Stomach smooth muscle (tissue), 2 donors: ENCODE results near the gene TTC34.
"Not testable (repeated sequence)": the region's sequence is repeated elsewhere in the genome, so short reads cannot be mapped to it uniquely, and the experiment has no call there.

Experiments used
- H3K27ac ChIP-seq: one replicate; pipeline ENCODE4 v1.7.0; 2013; ENCODE audit warnings: mild to moderate bottlenecking, low read length, inconsistent platforms
- H3K27me3 ChIP-seq, 2 donors: one replicate each; pipeline ENCODE4 v1.7.0; 2013; ENCODE audit warnings: low read length in 2 of 2; ENCODE audit not compliant: insufficient read depth in 2 of 2, control insufficient read depth in 1 of 2
- H3K36me3 ChIP-seq, 2 donors: one replicate each; pipeline ENCODE4 v1.7.0; 2013; ENCODE audit warnings: low read length in 2 of 2; ENCODE audit not compliant: control insufficient read depth in 2 of 2, insufficient read depth in 2 of 2
- H3K4me1 ChIP-seq: one replicate; pipeline ENCODE4 v1.7.0; 2013; ENCODE audit warnings: low read length; ENCODE audit not compliant: control insufficient read depth, insufficient read depth
- H3K4me3 ChIP-seq, 2 donors: one replicate each; pipeline ENCODE4 v1.7.0; 2013; ENCODE audit warnings: low read length in 2 of 2
- H3K9ac ChIP-seq, 2 donors: one replicate each; pipeline ENCODE4 v1.7.0; 2013; ENCODE audit warnings: low read length in 2 of 2, mild to moderate bottlenecking in 1 of 2
- H3K9me3 ChIP-seq, 2 donors: one replicate each; pipeline ENCODE4 v1.7.0; 2013; ENCODE audit warnings: low read length in 2 of 2; ENCODE audit not compliant: control insufficient read depth in 2 of 2
- donor health status: healthy.
- donor health status: Pancreatic carcinoma.

Gene TTC34

DNA sequence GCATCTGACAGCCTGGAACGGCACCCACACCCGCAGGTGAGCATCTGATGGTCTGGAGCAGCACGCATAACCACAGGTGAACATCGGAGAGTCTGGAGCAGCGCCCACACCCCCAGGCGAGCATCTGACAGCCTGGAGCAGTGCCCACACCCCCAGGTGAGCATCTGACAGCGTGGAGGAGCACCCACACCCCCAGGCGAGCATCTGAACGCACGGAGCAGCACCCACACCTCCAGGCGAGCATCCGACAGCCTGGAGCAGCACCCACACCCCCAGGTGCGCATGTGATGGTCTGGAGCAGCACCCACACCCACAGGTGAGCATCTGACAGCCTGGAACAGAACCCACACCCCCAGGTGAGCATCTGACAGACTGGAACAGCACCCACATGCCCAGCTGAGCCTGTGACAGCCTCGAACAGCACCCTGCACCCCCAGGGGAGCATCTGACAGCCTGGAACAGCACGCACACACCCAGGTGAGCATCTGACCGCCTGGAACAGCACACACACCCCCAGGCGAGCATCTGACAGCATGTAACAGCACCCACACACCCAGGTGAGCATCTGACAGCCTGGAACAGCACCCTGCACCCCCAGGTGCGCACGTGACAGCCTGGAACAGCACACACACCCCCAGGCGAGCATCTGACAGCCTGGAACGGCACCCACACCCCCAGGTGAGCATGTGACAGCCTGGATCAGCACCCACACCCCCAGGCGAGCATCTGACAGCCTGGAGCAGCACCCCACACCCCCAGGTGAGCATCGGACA, 115.2 kb downstream of the TTC34 start:
- not testable (repeated sequence) for H3K4me1 ChIP-seq, H3K9ac ChIP-seq, H3K4me3 ChIP-seq, H3K27ac ChIP-seq, H3K9me3 ChIP-seq, H3K36me3 ChIP-seq
- H3K27me3 ChIP-seq, result peaks cover 3 to 10% of the 10 kb centered on the region in 2 donors

DNA sequence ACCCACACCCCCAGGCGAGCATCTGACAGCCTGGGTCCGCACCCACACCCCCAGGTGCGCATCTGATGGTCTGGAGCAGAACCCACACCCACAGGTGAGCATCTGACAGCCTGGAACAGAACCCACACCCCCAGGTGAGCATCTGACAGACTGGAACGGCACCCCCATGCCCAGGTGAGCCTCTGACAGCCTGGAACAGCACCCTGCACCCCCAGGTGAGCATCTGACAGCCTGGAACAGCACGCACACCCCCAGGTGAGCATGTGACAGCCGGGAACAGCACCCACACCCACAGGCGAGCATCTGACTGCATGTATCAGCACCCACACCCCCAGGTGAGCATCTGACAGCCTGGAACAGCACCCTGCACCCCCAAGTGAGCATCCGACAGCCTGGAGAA, 115.8 kb downstream of the TTC34 start:
- H3K36me3 ChIP-seq, H3K4me1 ChIP-seq, H3K9me3 ChIP-seq, H3K27ac ChIP-seq, H3K4me3 ChIP-seq, H3K9ac ChIP-seq: not testable (repeated sequence)
- H3K27me3 ChIP-seq, result peaks cover 3 to 10% of the 10 kb centered on the region in 2 donors

DNA sequence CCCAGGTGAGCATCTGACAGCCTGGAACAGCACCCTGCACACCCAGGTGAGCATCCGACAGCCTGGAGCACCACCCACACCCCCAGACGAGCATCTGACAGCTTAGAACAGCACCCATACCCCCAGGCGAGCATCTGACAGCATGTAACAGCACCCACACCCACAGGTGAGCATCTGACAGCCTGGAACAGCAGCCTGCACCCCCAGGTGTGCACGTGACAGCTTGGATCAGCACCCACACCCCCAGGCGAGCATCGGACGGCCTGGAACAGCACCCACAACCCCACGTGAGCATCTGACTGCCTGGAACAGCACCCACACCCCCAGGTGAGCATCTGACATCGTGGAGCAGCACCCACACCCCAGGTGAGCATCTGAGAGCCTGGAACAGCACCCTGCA, 116.6 kb downstream of the TTC34 start:
- H3K9ac ChIP-seq, H3K4me1 ChIP-seq, H3K36me3 ChIP-seq, H3K9me3 ChIP-seq, H3K27ac ChIP-seq, H3K4me3 ChIP-seq: not testable (repeated sequence)
- H3K27me3 ChIP-seq, result peaks cover 3 to 10% of the 10 kb centered on the region in 2 donors

DNA sequence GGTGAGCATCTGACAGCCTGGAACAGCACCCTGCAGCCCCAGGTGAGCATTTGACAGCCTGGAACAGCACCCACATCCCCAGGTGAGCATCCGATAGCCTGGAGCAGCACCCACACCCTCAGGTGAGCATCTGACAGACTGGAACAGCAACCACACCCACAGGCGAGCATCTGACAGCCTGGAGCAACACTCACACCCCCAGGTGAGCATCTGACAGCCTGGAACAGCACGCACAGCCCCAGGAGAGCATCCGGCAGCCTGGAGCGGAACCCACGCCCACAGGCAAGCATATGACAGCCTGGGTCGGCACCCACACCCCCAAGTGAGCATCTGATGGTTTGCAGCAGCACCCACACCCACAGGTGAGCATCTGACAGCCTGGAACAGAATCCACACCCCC, 117.5 kb downstream of the TTC34 start:
- not testable (repeated sequence) for H3K9ac ChIP-seq, H3K36me3 ChIP-seq, H3K9me3 ChIP-seq, H3K27ac ChIP-seq, H3K4me1 ChIP-seq, H3K4me3 ChIP-seq
- H3K27me3 ChIP-seq, result peaks cover 3 to 10% of the 10 kb centered on the region in 2 donors

DNA sequence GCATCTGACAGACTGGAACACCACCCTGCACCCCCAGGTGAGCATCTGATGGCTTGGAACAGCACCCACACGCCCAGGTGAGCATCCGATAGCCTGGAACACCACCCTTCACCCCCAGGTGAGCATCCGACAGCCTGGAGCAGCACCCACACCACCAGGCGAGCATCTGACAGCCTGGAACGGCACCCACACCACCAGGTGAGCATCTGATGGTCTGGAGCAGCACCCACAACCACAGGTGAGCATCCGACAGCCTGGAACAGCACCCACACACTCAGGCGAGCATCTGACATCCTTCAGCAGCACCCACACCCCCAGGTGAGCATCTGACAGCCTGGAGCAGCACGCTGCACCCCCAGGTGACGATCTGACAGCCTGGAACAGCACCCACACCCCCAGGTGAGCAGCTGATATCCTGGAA, 118.2 kb downstream of the TTC34 start:
- H3K9ac ChIP-seq, result not testable (repeated sequence)

DNA sequence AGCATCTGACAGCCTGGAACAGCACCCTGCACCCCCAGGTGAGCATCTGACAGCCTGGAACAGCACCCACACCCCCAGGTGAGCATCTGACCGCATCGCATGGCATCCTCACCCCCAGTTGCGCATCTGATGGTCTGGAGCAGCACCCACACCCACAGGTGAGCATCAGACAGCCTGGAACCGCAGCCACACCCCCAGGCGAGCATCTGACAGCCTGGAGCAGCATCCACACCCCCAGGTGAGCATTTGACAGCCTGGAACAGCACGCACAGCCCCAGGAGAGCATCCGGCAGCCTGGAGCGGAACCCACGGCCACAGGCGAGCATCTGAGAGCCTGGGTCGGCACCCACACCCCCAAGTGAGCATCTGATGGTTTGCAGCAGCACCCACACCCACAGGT, 118.6 kb downstream of the TTC34 start:
- H3K9me3 ChIP-seq, H3K4me3 ChIP-seq, H3K9ac ChIP-seq, H3K27me3 ChIP-seq, H3K36me3 ChIP-seq, H3K4me1 ChIP-seq, H3K27ac ChIP-seq: not testable (repeated sequence)

More for the DNA sequence above, 118.2 kb downstream of the TTC34 start:
- not testable (repeated sequence) for H3K27ac ChIP-seq, H3K4me1 ChIP-seq, H3K9me3 ChIP-seq, H3K4me3 ChIP-seq, H3K36me3 ChIP-seq
- peaks cover 3 to 10% of the 10 kb centered on the region in 2 donors for H3K27me3 ChIP-seq

DNA sequence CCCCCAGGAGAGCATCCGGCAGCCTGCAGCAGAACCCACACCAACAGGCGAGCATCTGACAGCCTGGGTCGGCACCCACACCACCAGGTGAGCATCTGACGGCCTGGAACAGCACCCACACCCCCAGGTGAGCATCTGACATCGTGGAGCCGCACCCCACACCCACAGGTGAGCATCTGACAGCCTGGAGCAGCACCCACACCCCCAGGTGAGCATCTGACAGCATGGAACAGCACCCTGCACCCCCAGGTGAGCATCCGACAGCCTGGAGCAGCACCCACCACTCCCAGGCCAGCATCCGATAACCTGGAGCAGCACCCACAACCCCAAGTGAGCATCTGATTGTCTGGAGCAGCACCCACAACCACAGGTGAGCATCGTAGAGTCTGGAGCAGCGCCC, 124.8 kb downstream of the TTC34 start:
- H3K36me3 ChIP-seq, H3K9me3 ChIP-seq, H3K27me3 ChIP-seq, H3K9ac ChIP-seq, H3K4me1 ChIP-seq, H3K4me3 ChIP-seq, H3K27ac ChIP-seq: not testable (repeated sequence)

DNA sequence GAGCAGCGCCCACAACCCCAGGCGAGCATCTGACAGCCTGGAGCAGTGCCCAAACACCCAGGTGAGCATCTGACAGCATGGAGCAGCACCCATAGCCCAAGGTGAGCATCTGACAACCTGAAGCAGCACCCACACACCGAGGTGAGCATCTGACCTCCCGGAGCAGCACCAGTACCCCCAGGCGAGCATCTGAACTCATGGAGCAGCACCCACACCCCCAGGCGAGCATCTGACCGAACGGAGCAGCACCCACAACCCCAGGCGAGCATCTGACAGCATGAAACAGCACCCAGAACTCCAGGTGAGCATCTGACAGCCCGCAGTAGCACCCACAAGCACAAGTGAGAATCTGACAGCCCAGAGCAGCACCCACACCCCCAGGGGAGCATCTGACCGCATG, 129.8 kb downstream of the TTC34 start:
- H3K9ac ChIP-seq, H3K4me3 ChIP-seq, H3K27me3 ChIP-seq, H3K9me3 ChIP-seq, H3K27ac ChIP-seq, H3K36me3 ChIP-seq, H3K4me1 ChIP-seq: not testable (repeated sequence)

DNA sequence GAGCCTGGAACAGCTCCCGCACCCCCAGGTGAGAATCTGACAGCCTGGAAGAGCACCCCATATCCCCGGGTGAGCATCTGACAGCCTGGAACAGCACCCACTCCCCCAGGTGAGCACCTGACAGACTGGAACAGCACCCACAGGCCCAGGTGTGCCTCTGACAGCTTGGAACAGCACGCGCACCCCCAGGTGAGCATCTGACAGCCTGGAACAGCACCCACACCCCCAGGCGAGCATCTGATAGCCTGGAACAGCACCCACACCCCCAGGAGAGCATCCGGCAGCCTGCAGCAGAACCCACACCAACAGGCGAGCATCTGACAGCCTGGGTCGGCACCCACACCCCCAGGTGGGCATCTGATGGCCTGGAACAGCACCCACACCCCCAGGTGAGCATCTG, 141.7 kb downstream of the TTC34 start:
- H3K9ac ChIP-seq, H3K4me3 ChIP-seq, H3K27me3 ChIP-seq, H3K4me1 ChIP-seq, H3K36me3 ChIP-seq, H3K27ac ChIP-seq, H3K9me3 ChIP-seq: not testable (repeated sequence)

DNA sequence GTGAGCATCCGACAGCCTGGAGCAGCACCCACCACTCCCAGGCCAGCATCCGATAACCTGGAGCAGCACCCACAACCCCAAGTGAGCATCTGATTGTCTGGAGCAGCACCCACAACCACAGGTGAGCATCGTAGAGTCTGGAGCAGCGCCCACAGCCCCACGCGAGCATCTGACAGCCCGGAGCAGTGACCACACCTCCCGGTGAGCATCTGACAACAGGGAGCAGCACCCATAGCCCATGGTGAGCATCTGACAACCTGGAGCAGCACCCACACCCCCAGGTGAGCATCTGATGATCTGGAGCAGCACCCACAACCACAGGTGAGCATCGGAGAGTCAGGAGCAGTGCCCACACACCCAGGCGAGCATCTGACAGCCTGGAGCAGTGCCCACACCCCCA, 143.6 kb downstream of the TTC34 start:
- not testable (repeated sequence) for H3K27ac ChIP-seq, H3K9me3 ChIP-seq, H3K4me3 ChIP-seq, H3K36me3 ChIP-seq, H3K9ac ChIP-seq, H3K4me1 ChIP-seq
- H3K27me3 ChIP-seq, result peaks cover 21 to 28% of the 10 kb centered on the region in 2 donors

DNA sequence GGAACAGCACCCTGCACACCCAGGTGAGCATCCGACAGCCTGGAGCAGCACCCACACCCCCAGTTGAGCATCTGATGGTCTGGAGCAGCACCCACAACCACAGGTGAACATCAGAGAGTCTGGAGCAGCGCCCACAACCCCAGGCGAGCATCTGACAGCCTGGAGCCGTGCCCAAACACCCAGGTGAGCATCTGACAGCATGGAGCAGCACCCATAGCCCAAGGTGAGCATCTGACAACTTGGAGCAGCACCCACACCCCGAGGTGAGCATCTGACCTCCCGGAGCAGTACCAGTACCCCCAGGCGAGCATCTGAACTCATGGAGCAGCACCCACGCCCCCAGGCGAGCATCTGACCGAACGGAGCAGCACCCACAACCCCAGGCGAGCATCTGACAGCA, 144.4 kb downstream of the TTC34 start:
- H3K27ac ChIP-seq, H3K4me1 ChIP-seq, H3K36me3 ChIP-seq, H3K9me3 ChIP-seq, H3K4me3 ChIP-seq, H3K9ac ChIP-seq: not testable (repeated sequence)
- H3K27me3 ChIP-seq, result peaks cover 24 to 35% of the 10 kb centered on the region in 2 donors
